GM12878 (cell line): ENCODE measurements around the gene CDH20. TPM values are rescaled to one million over a fixed set of nuclear protein-coding genes. Genes with fewer than 3 reads are reported as not detected.

Experiments
- ATAC-seq: fragments of 200-7000 bp; cut with Tn5 transposase; 3 replicates; pipeline ENCODE4 v1.9.1; 2020; ENCODE audit warnings: mild to moderate bottlenecking, moderate library complexity
- BruUV-seq: library from RNA; stranded (reverse); fragments of 400-500 nt; replicated peaks from 2 replicates; lab custom pipeline; 2021; lab: Mats Ljungman, UMichigan
- CTCF ChIA-PET: fragments of 300-600 bp; sonication (Branson Sonifier 250); formaldehyde crosslinking; extraction: SDS; loops from one replicate; lab custom pipeline; 2021; ENCODE audit warnings: inconsistent platforms; lab: Yijun Ruan, JAX
- POLR2A ChIA-PET: fragments of 350-600 bp; formaldehyde crosslinking; extraction: SDS; loops from one replicate; lab custom pipeline; 2021; ENCODE audit warnings: inconsistent platforms; lab: Charles Lee
- RAD21 ChIA-PET: fragments of 300-600 bp; sonication (Branson Sonifier 250); formaldehyde crosslinking; loops from one replicate; lab custom pipeline; 2023; ENCODE audit warnings: antibody characterized with exemption; ENCODE audit not compliant: unreplicated experiment; lab: Charles Lee
- SMC1A ChIA-PET: fragments of 300-600 bp; sonication (Branson Sonifier 250); formaldehyde crosslinking; loops from one replicate; lab custom pipeline; 2023; ENCODE audit not compliant: unreplicated experiment, uncharacterized antibody; lab: Charles Lee
- DNase-seq: peaks from one replicate; pipeline ENCODE4 v3.0.0-alpha.2; 2011; ENCODE audit warnings: low read depth, low spot score
- FAIRE-seq: peaks from 3 replicates; lab custom pipeline; 2011; peaks lifted over from hg19 to GRCh38; lab: Jason Lieb, UNC
- H2AFZ ChIP-seq: 2 replicates; pipeline ENCODE4 v1.6.0; 2011; ENCODE audit warnings: low read depth, low read length, control low read depth; ENCODE audit not compliant: control insufficient read depth
- H3K27ac ChIP-seq: 2 replicates; pipeline ENCODE4 v1.5.1; 2011; ENCODE audit warnings: control low read depth; ENCODE audit not compliant: control insufficient read depth, insufficient read depth
- H3K27me3 ChIP-seq, 2 experiments: replicated peaks in 1 of 2; 2 replicates each; pipeline versions ENCODE4 v1.6.0 to v1.6.1; 2011; ENCODE audit warnings: low read length in 1 of 2; ENCODE audit not compliant: control insufficient read depth in 2 of 2, insufficient read depth in 2 of 2
- H3K36me3 ChIP-seq, 2 experiments: 2 replicates each; pipeline ENCODE4 v1.5.1; 2011; ENCODE audit warnings: low read length in 1 of 2; ENCODE audit not compliant: control insufficient read depth in 2 of 2, insufficient read depth in 2 of 2
- H3K4me1 ChIP-seq: 2 replicates; pipeline ENCODE4 v1.6.1; 2011; ENCODE audit warnings: mild to moderate bottlenecking, low read length, moderate library complexity, mixed read lengths; ENCODE audit not compliant: control insufficient read depth, insufficient read depth
- H3K4me2 ChIP-seq: 2 replicates; pipeline ENCODE4 v1.6.0; 2011; ENCODE audit warnings: control low read depth; ENCODE audit not compliant: control insufficient read depth, insufficient read depth
- H3K4me3 ChIP-seq: fragments of 200-600 bp; sonication (generic); 2 replicates; pipeline ENCODE4 v1.5.1; 2016
- H3K79me2 ChIP-seq: 2 replicates; pipeline ENCODE4 v1.6.0; 2011; ENCODE audit warnings: low read length; ENCODE audit not compliant: control insufficient read depth, insufficient read depth
- H3K9ac ChIP-seq: 2 replicates; pipeline ENCODE4 v1.8.0; 2011; ENCODE audit warnings: low read length, control low read depth, mixed read lengths; ENCODE audit not compliant: control insufficient read depth, insufficient read depth
- H3K9me3 ChIP-seq: replicated peaks from 3 replicates; pipeline ENCODE4 v1.5.1; 2011; ENCODE audit warnings: mild to moderate bottlenecking, low read length; ENCODE audit not compliant: control insufficient read depth, insufficient read depth
- H4K20me1 ChIP-seq: 2 replicates; pipeline ENCODE4 v1.6.0; 2011; ENCODE audit not compliant: control insufficient read depth, insufficient read depth
- BCL11A ChIP-seq: IDR thresholded peaks from 2 replicates; pipeline ENCODE4 v1.6.1; 2011; ENCODE audit warnings: low read depth, low read length
- ETV6 ChIP-seq, 2 experiments: fragments of 450-650 bp in 1 of 2; IDR thresholded peaks in 1 of 2; conservative IDR thresholded peaks in 1 of 2; 2 replicates each; pipeline ENCODE4 v1.6.1; 2014; ENCODE audit warnings: antibody characterized with exemption in 1 of 2, borderline replicate concordance in 1 of 2, low read depth in 1 of 2, mild to moderate bottlenecking in 1 of 2, moderate library complexity in 1 of 2
- FOXK2 ChIP-seq: fragments of 450-650 bp; IDR thresholded peaks from 2 replicates; pipeline ENCODE4 v1.6.1; 2017; ENCODE audit warnings: mild to moderate bottlenecking, moderate library complexity
- HDAC2 ChIP-seq: fragments of 200-600 bp; sonication (generic); IDR thresholded peaks from 2 replicates; pipeline ENCODE4 v1.6.1; 2017
- IKZF2 ChIP-seq, 2 experiments: fragments of 450-650 bp; IDR thresholded peaks; 2 replicates each; pipeline ENCODE4 v1.6.1; 2017; ENCODE audit warnings: mild to moderate bottlenecking in 2 of 2, moderate library complexity in 2 of 2
- MYB ChIP-seq: fragments of 150-350 bp; IDR thresholded peaks from 2 replicates; pipeline ENCODE4 v1.6.1; 2014; ENCODE audit warnings: mild to moderate bottlenecking, low read depth, low read length, borderline replicate concordance
- MYC ChIP-seq: IDR thresholded peaks from 2 replicates; pipeline ENCODE4 v1.6.1; 2011; ENCODE audit warnings: mild to moderate bottlenecking, low read length, moderate library complexity, inconsistent platforms; ENCODE audit not compliant: insufficient read depth, insufficient replicate concordance, insufficient read length, severe bottlenecking
- RB1 ChIP-seq: fragments of 450-650 bp; formaldehyde crosslinking; IDR thresholded peaks from 2 replicates; pipeline ENCODE4 v1.6.1; 2017; ENCODE audit warnings: mild to moderate bottlenecking, borderline replicate concordance
- TAF1 ChIP-seq: IDR thresholded peaks from 2 replicates; pipeline ENCODE4 v1.6.1; 2011; ENCODE audit warnings: mild to moderate bottlenecking, low read depth, low read length, borderline replicate concordance
- TARDBP ChIP-seq: IDR thresholded peaks from 2 replicates; pipeline ENCODE4 v1.6.1; 2016; ENCODE audit warnings: borderline replicate concordance
- whole genome bisulfite sequencing: methylation state at CpG from one replicate; pipeline ENCODE4 v1.1.6; 2016; ENCODE audit warnings: low lambda C conversion rate; ENCODE audit not compliant: insufficient replicate concordance, insufficient coverage; ENCODE audit errors: missing lambda C conversion rate; 5-methylcytosine and 5-hydroxymethylcytosine counted together
- in situ Hi-C: fragments of 300-500 bp; cut with MboI; formaldehyde crosslinking; loops from 9 replicates; pipeline ENCODE4 v1.14.3; 2018; ENCODE audit warnings: mixed read lengths
- intact Hi-C: fragments of 100-400 bp; cut with micrococcal nuclease; formaldehyde crosslinking; loops from one replicate; pipeline ENCODE4 v1.14.2; 2022; ENCODE audit not compliant: unreplicated experiment
- polyA plus RNA-seq, 11 experiments: library from polyadenylated mRNA; depleted of rRNA in 4 of 11; unstranded in 6 of 11; stranded (reverse) in 5 of 11; fragments of >200 nt; fragmentation: Nextera tagmentation in 4 of 11; fragmentation: Illumina TruSeq in 1 of 11; extraction: Ambion mirVana in 4 of 11; extraction: Trizol in 1 of 11; gene quantifications; 1 replicate in 1 of 11; 2 replicates in 10 of 11; pipeline versions ENCODE4 v1.2.1 to v1.2.3, GENCODE V29; 2011 to 2016; ENCODE audit warnings: inconsistent platforms in 2 of 11, missing spikeins in 2 of 11, low read depth in 1 of 11
- total RNA-seq, 4 experiments: library from RNA; depleted of rRNA in 3 of 4; stranded (reverse); fragments of >200 nt in 3 of 4; fragmentation: Illumina TruSeq in 1 of 4; extraction: Trizol in 1 of 4; gene quantifications; 2 replicates each; pipeline versions ENCODE4 v1.2.1 to v1.2.3, GENCODE V29; 2013 to 2021

The CDH20 gene
- total and polyA plus RNA-seq, 10 of the 15 experiments (the other 5 are each of a cell fraction or from before 2014, with no cell fraction given), result not detected

GRCh38 chr18:61575419-61575818 lies 242.2 kb downstream of the CDH20 start:
- no peak overlapping the region for H3K4me2 ChIP-seq
- H3K27ac ChIP-seq, result no peak overlapping the region
- no peak overlapping the region for H3K9ac ChIP-seq
- no peaks in the 10 kb centered on the region for H3K79me2 ChIP-seq
- in situ Hi-C loops, result no loop called here
- ChIA-PET POLR2A (no interaction called here), RAD21 (no interaction called here), SMC1A (no interaction called here), CTCF (no interaction called here)
- no peaks in the 10 kb centered on the region for H3K27me3 ChIP-seq
- H3K4me1 ChIP-seq, result no peaks in the 10 kb centered on the region
- 0% methylated on average over 3 of the region's 3 CpGs for WGBS
- no peaks in the 10 kb centered on the region for H3K9me3 ChIP-seq
- no TSS peak for BruUV-seq
- H2AFZ ChIP-seq, result no peak overlapping the region
- H3K4me3 ChIP-seq, result no peak overlapping the region
- FAIRE-seq (no peak), ATAC-seq (no peak), DNase-seq (no peak)
- no peaks in the 10 kb centered on the region for H3K36me3 ChIP-seq
- H4K20me1 ChIP-seq, result no peaks in the 10 kb centered on the region
- TF ChIP-seq HDAC2, result no peak
- no peak for TF ChIP-seq MYB
- intact Hi-C loops, result no loop called here

GRCh38 chr18:61578846-61579245 lies 245.6 kb downstream of the CDH20 start:
- DNase-seq (no peak), ATAC-seq (no peak), FAIRE-seq (no peak)
- ChIA-PET POLR2A (no interaction called here), CTCF (interaction anchor here (0.6 to 5.6 kb wide), 2 partner anchors 34 to 552 kb away, joined by 4 to 77 read pairs; no protein-coding TSS in a partner anchor), SMC1A (interaction anchor here (1.7 kb wide), 1 partner anchor 549 kb away, joined by 4 read pairs; no protein-coding TSS in a partner anchor), RAD21 (interaction anchor here (1.3 kb wide), 1 partner anchor 552 kb away, joined by 4 read pairs; no protein-coding TSS in a partner anchor)
- no peaks in the 10 kb centered on the region for H3K36me3 ChIP-seq
- no peak overlapping the region for H3K4me2 ChIP-seq
- in situ Hi-C loops (no loop called here), intact Hi-C loops (no loop called here)
- no peaks in the 10 kb centered on the region for H3K27me3 ChIP-seq
- no peak overlapping the region for H3K4me3 ChIP-seq
- no peak overlapping the region for H3K27ac ChIP-seq
- WGBS, result 0% methylated on average over 2 of the region's 2 CpGs
- no peaks in the 10 kb centered on the region for H3K4me1 ChIP-seq
- no peaks in the 10 kb centered on the region for H3K9me3 ChIP-seq
- BruUV-seq, result no TSS peak
- H2AFZ ChIP-seq, result no peak overlapping the region
- H3K9ac ChIP-seq, result no peak overlapping the region
- TF ChIP-seq MYC, result no peak
- TF ChIP-seq ETV6 (conservative IDR thresholded peaks at IDR 0.05 in 1 of 2, IDR thresholded peaks at IDR 0.05 in 1 of 2; ENCODE audit: borderline replicate concordance in 1 of 2, low read depth in 1 of 2), result no peak
- no peak for TF ChIP-seq RB1
- TF ChIP-seq FOXK2, result no peak
- no peak for TF ChIP-seq TAF1
- TF ChIP-seq IKZF2 (IDR thresholded peaks at IDR 0.05), result no peak
- no peak for TF ChIP-seq TARDBP
- no peak for TF ChIP-seq BCL11A
- no peaks in the 10 kb centered on the region for H4K20me1 ChIP-seq
- no peaks in the 10 kb centered on the region for H3K79me2 ChIP-seq
